GM12891 (cell line): ENCODE results near the gene PRDM4.

ENCODE experiments used
- POLR2A ChIP-seq: IDR thresholded peaks from 2 replicates; pipeline ENCODE4 v1.6.1; 2011; ENCODE audit warnings: low read depth, low read length, control low read depth
- POLR2AphosphoS5 ChIP-seq: IDR thresholded peaks from 2 replicates; pipeline ENCODE4 v1.6.1; 2011; ENCODE audit warnings: low read depth, low read length, control low read depth
- SPI1 ChIP-seq: IDR thresholded peaks from 2 replicates; pipeline ENCODE4 v1.6.1; 2011; ENCODE audit warnings: low read depth, low read length, control low read depth
- TAF1 ChIP-seq: IDR thresholded peaks from 2 replicates; pipeline ENCODE4 v1.6.1; 2011; ENCODE audit warnings: low read depth, low read length, control low read depth

GRCh38 chr12:107748472-107748871 is 12.5 kb downstream of the PRDM4 start:
- TF ChIP-seq POLR2AphosphoS5 (no peak), POLR2A (no peak), TAF1 (no peak), SPI1 (no peak)
